Prostate gland (tissue), 2 donors: ENCODE results near the gene OAS2.

Experiments used
- POLR2A ChIP-seq: fragments of 450-650 bp; IDR thresholded peaks from one replicate; pipeline ENCODE4 v1.6.1; 2016; ENCODE audit warnings: antibody characterized with exemption, mild to moderate bottlenecking
- POLR2AphosphoS5 ChIP-seq: sonication (generic); formaldehyde crosslinking; IDR thresholded peaks from one replicate; pipeline ENCODE4 v1.6.1; 2017; ENCODE audit warnings: antibody characterized with exemption
- TF ChIP-seq, protein P1 (sequence below), 4 experiments: fragments of 200-600 bp in 2 of 4; fragments of 450-650 bp in 2 of 4; sonication (generic) in 2 of 4; IDR thresholded peaks; 1 replicate in 3 of 4; 2 replicates in 1 of 4; pipeline ENCODE4 v1.5.1; 2016 to 2019; ENCODE audit warnings: antibody characterized with exemption in 4 of 4, mild to moderate bottlenecking in 2 of 4, moderate library complexity in 2 of 4

DNA sequence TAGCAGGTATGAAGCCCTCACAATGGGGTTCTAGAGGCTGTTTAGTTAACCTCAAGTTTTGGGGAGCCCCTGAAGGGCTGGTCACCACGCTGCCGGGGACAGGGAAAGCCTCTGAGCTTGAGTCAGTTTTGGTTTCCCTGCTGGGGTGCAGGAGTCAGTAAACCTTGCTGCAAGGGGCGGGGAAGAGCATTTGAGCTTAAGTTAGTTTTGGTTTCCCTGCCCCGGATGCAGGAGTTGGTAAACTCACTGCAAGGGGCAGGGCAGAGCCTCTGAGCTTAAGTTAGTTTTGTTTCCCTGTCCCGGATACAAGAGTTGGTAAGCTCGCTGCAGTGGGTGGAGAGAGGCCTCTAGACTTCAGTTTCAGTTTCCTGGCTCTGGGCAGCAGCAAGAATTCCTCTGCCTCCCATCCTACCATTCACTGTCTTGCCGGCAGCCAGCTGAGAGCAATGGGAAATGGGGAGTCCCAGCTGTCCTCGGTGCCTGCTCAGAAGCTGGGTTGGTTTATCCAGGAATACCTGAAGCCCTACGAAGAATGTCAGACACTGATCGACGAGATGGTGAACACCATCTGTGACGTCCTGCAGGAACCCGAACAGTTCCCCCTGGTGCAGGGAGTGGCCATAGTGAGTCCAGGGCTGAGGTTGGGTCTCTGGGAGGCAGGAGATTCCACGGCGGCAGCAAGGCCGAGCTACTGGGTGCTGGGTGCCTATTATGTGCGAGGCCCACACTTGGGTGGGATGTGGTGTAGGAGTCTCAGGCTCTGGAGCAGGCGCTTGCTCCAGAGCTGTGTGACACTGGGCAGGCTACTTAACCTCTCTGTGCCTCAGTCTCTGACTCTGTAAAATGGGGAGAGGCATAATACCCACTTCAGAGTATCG lies at the start of gene OAS2:
- TF ChIP-seq POLR2A (no peak), POLR2AphosphoS5 (peak; percentile 61)
- TF ChIP-seq, protein P1, sequence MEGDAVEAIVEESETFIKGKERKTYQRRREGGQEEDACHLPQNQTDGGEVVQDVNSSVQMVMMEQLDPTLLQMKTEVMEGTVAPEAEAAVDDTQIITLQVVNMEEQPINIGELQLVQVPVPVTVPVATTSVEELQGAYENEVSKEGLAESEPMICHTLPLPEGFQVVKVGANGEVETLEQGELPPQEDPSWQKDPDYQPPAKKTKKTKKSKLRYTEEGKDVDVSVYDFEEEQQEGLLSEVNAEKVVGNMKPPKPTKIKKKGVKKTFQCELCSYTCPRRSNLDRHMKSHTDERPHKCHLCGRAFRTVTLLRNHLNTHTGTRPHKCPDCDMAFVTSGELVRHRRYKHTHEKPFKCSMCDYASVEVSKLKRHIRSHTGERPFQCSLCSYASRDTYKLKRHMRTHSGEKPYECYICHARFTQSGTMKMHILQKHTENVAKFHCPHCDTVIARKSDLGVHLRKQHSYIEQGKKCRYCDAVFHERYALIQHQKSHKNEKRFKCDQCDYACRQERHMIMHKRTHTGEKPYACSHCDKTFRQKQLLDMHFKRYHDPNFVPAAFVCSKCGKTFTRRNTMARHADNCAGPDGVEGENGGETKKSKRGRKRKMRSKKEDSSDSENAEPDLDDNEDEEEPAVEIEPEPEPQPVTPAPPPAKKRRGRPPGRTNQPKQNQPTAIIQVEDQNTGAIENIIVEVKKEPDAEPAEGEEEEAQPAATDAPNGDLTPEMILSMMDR (IDR thresholded peaks at IDR 0.05) = no peak
